RWPE1 (cell line): Measurements from ENCODE around the gene SLC35F3.
"Not testable (repeated sequence)": the region's sequence is repeated elsewhere in the genome, so short reads cannot be mapped to it uniquely, and the experiment has no call there.

Source experiments
- CTCF ChIA-PET: fragments of 350-600 bp; sonication (Branson Sonifier 250); formaldehyde crosslinking; extraction: SDS; loops from one replicate; lab custom pipeline; 2021; lab: Yijun Ruan, JAX
- POLR2A ChIA-PET: fragments of 400-600 bp; formaldehyde crosslinking; extraction: SDS; loops from one replicate; lab custom pipeline; 2020; ENCODE audit warnings: antibody characterized with exemption; ENCODE audit not compliant: low non-redundant PET; lab: Yijun Ruan, JAX
- DNase-seq: peaks from one replicate; pipeline ENCODE4 v3.0.0; 2012; ENCODE audit warnings: low spot score
- H3K27ac ChIP-seq: fragments of 450-650 bp; 2 replicates; pipeline ENCODE4 v1.5.1; 2017
- CTCF ChIP-seq: fragments of 450-650 bp; conservative IDR thresholded peaks from 2 replicates; pipeline ENCODE4 v1.5.1; 2017; ENCODE audit warnings: low read depth, mild to moderate bottlenecking

Gene SLC35F3

GRCh38 chr1:234170622-234171021 lies 266.1 kb downstream of the SLC35F3 start:
- no peak overlapping the region for H3K27ac ChIP-seq
- ChIA-PET CTCF (no interaction called here), POLR2A (no interaction called here)
- DNase-seq, result no peak
- no peak for TF ChIP-seq CTCF

GRCh38 chr1:234173968-234174367 lies 269.5 kb downstream of the SLC35F3 start:
- CTCF ChIA-PET, result no interaction called here
- POLR2A ChIA-PET, result no interaction called here
- no peak for DNase-seq
- H3K27ac ChIP-seq, result no peak overlapping the region
- no peak for TF ChIP-seq CTCF

GRCh38 chr1:234175363-234175762 lies 270.9 kb downstream of the SLC35F3 start:
- POLR2A ChIA-PET, result no interaction called here
- TF ChIP-seq CTCF, result no peak
- no peak overlapping the region for H3K27ac ChIP-seq
- no peak for DNase-seq
- CTCF ChIA-PET, result interaction anchor here (0.9 kb wide), 1 partner anchor 46 kb away, joined by 4 read pairs; no protein-coding TSS in a partner anchor

GRCh38 chr1:234176000-234176399 lies 271.5 kb downstream of the SLC35F3 start:
- TF ChIP-seq CTCF, result no peak
- no peak overlapping the region for H3K27ac ChIP-seq
- ChIA-PET POLR2A (interaction anchor here (0.5 to 0.6 kb wide), 2 partner anchors 13 to 118 kb away, joined by 3 to 5 read pairs; no protein-coding TSS in a partner anchor), CTCF (no interaction called here)
- no peak for DNase-seq

GRCh38 chr1:234176847-234177246 lies 272.4 kb downstream of the SLC35F3 start:
- CTCF ChIA-PET, result interaction anchor here (0.7 kb wide), 1 partner anchor 166 kb away, joined by 3 read pairs; no protein-coding TSS in a partner anchor

GRCh38 chr1:234185438-234185837 lies 281.0 kb downstream of the SLC35F3 start:
- peak overlapping the region; percentile 50 for H3K27ac ChIP-seq
- no peak for TF ChIP-seq CTCF
- ChIA-PET POLR2A (no interaction called here), CTCF (interaction anchor here (0.5 to 1.1 kb wide), 4 partner anchors 22 to 125 kb away, joined by 3 to 5 read pairs (median 4); no protein-coding TSS in a partner anchor)
- DNase-seq, result no peak

More at GRCh38 chr1:234176847-234177246, 272.4 kb downstream of the SLC35F3 start:
- DNase-seq, POLR2A ChIA-PET, H3K27ac ChIP-seq: not testable (repeated sequence)

- ChIA-PET CTCF (interaction anchor here (0.5 kb wide), 1 partner anchor 26 kb away, joined by 3 read pairs; no protein-coding TSS in a partner anchor), POLR2A (no interaction called here)
- peak; percentile 93 for DNase-seq
Observed at GRCh38 chr1:234186037-234186688, 281.7 kb downstream of the SLC35F3 start.

More at GRCh38 chr1:234186037-234186688, 281.7 kb downstream of the SLC35F3 start:
- TF ChIP-seq CTCF, result no peak
- H3K27ac ChIP-seq, result peak overlapping the region; percentile 86
